ENCODE data around the gene AMFR.
"Not testable (repeated sequence)": the region's sequence is repeated elsewhere in the genome, so short reads cannot be mapped to it uniquely, and the experiment has no call there.

- not testable (repeated sequence) for TF ChIP-seq CTCF (IDR thresholded peaks at IDR 0.05; ENCODE audit: low read length); EZH2 (IDR thresholded peaks at IDR 0.05; ENCODE audit: borderline replicate concordance, low read length)
Observed at GRCh38 chr16:56396724-56397123, 28.6 kb downstream of the AMFR start.
